Measurements from ENCODE around the gene USP5.

The USP5 gene

DNA sequence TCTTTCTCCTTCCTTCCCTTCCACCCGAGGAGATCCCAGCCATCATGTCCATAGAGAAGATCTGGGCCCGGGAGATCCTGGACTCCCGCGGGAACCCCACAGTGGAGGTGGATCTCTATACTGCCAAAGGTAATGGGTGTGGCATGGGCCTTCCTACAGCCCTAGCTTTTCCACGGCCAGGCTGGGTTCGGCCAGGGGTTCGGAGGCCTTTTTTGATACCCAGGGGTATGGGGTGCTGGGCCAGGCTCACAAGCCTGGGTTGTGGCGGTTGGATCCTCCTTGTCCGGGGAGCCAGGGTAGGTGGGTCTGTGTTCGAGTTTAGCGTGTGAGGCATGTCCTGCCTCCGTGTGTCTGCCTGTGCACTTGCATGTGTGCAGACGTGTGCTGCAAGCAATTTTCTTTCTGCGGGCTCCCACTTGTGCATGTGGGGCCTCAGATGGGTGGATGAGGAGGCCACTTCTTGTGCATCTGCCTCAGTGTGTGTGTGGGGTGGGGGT lies 63.9 kb downstream of the USP5 start:
- DNase-seq (ENCODE audit: low read depth): no peak
- TF ChIP-seq, protein P1, sequence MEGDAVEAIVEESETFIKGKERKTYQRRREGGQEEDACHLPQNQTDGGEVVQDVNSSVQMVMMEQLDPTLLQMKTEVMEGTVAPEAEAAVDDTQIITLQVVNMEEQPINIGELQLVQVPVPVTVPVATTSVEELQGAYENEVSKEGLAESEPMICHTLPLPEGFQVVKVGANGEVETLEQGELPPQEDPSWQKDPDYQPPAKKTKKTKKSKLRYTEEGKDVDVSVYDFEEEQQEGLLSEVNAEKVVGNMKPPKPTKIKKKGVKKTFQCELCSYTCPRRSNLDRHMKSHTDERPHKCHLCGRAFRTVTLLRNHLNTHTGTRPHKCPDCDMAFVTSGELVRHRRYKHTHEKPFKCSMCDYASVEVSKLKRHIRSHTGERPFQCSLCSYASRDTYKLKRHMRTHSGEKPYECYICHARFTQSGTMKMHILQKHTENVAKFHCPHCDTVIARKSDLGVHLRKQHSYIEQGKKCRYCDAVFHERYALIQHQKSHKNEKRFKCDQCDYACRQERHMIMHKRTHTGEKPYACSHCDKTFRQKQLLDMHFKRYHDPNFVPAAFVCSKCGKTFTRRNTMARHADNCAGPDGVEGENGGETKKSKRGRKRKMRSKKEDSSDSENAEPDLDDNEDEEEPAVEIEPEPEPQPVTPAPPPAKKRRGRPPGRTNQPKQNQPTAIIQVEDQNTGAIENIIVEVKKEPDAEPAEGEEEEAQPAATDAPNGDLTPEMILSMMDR (conservative IDR thresholded peaks at IDR 0.05; ENCODE audit: low read depth, low read length): no peak
- H3K4me3 ChIP-seq (ENCODE audit: low read length): peak overlapping the region; percentile 82

All from retinal pigment epithelial cell (primary cell).